Measurements from ENCODE around the gene DNAJB9.
"Not testable (repeated sequence)": the region's sequence is repeated elsewhere in the genome, so short reads cannot be mapped to it uniquely, and the experiment has no call there.

The DNAJB9 gene

GRCh38 chr7:108538236-108538635, 31.4 kb upstream of the DNAJB9 start:
- not testable (repeated sequence) for H3K4me1 ChIP-seq (ENCODE audit: control insufficient read depth, insufficient read depth, low read length); H3K27me3 ChIP-seq (ENCODE audit: control insufficient read depth, insufficient read depth, low read length); H3K4me3 ChIP-seq (ENCODE audit: low read length); H3K36me3 ChIP-seq (ENCODE audit: insufficient read depth, low read length); H3K9me3 ChIP-seq (replicated peaks; ENCODE audit: low read length); H3K9ac ChIP-seq (ENCODE audit: low read depth, low read length); H3K4me2 ChIP-seq (ENCODE audit: low read length)

DNA sequence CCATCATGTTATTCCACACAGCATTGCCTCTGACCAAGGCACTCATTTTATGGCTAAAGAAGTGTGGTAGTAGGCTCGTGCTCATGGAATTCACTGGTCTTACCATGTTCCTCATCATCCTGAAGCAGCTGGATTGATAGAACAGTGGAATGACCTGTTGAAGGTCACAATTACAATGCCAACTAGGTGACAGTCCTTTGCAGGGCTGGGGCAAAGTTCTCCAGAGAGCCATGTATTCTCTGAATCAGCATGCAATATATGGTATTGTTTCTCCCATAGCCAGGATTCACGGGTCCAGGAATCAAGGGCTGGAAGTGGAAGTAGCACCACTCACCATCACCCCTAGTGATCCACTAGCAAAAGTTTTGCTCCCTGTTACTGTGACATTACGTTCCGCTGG, 31.0 kb upstream of the DNAJB9 start:
- H3K4me2 ChIP-seq (ENCODE audit: low read length); H3K27me3 ChIP-seq (ENCODE audit: control insufficient read depth, insufficient read depth, low read length); H3K4me3 ChIP-seq (ENCODE audit: low read length); H3K4me1 ChIP-seq (ENCODE audit: control insufficient read depth, insufficient read depth, low read length); H3K9me3 ChIP-seq (replicated peaks; ENCODE audit: low read length); H3K9ac ChIP-seq (ENCODE audit: low read depth, low read length); H3K36me3 ChIP-seq (ENCODE audit: insufficient read depth, low read length): not testable (repeated sequence)

DNA sequence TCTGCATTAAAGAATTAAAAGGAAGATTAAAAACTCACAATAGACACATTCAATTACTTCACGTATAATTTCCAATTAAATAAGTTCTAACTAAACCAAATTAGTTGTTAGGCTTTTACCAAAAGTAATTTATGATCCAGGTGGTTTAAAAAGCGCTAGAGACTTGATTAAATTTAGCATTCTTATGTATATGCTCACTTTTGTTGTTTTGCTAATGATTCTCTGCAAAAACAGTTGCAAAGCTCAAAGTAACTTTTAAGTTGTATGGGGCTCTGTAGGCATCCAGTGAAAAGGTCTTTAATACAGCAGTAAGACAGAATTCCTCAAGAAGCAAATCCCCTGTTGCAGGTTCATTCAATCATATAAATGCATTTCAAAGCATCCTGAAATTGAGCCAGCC, 28.2 kb upstream of the DNAJB9 start:
- no peaks in the 10 kb centered on the region for H3K27me3 ChIP-seq (ENCODE audit: control insufficient read depth, insufficient read depth, low read length)
- H3K4me2 ChIP-seq (ENCODE audit: low read length): no peak overlapping the region
- H3K9me3 ChIP-seq (replicated peaks; ENCODE audit: low read length): no peaks in the 10 kb centered on the region
- no peaks in the 10 kb centered on the region for H3K36me3 ChIP-seq (ENCODE audit: insufficient read depth, low read length)
- H3K4me1 ChIP-seq (ENCODE audit: control insufficient read depth, insufficient read depth, low read length): no peaks in the 10 kb centered on the region
- H3K9ac ChIP-seq (ENCODE audit: low read depth, low read length): no peak overlapping the region
- H3K4me3 ChIP-seq (ENCODE audit: low read length): no peak overlapping the region

GRCh38 chr7:108548141-108548896, 21.4 kb upstream of the DNAJB9 start:
- H3K36me3 ChIP-seq (ENCODE audit: insufficient read depth, low read length); H3K4me2 ChIP-seq (ENCODE audit: low read length); H3K9me3 ChIP-seq (replicated peaks; ENCODE audit: low read length); H3K4me1 ChIP-seq (ENCODE audit: control insufficient read depth, insufficient read depth, low read length); H3K9ac ChIP-seq (ENCODE audit: low read depth, low read length); H3K27me3 ChIP-seq (ENCODE audit: control insufficient read depth, insufficient read depth, low read length); H3K4me3 ChIP-seq (ENCODE audit: low read length): not testable (repeated sequence)

- H3K4me2 ChIP-seq (ENCODE audit: low read length); H3K36me3 ChIP-seq (ENCODE audit: insufficient read depth, low read length); H3K9me3 ChIP-seq (replicated peaks; ENCODE audit: low read length); H3K4me3 ChIP-seq (ENCODE audit: low read length); H3K27me3 ChIP-seq (ENCODE audit: control insufficient read depth, insufficient read depth, low read length); H3K9ac ChIP-seq (ENCODE audit: low read depth, low read length); H3K4me1 ChIP-seq (ENCODE audit: control insufficient read depth, insufficient read depth, low read length): not testable (repeated sequence)
Observed at GRCh38 chr7:108556665-108557064, 13.0 kb upstream of the DNAJB9 start.

- Histone ChIP-seq H3K9me3 (replicated peaks; ENCODE audit: low read length) (no peaks in the 10 kb centered on the region), H3K4me2 (ENCODE audit: low read length) (no peak overlapping the region), H3K4me1 (ENCODE audit: control insufficient read depth, insufficient read depth, low read length) (peaks cover 4% of the 10 kb centered on the region), H3K9ac (ENCODE audit: low read depth, low read length) (no peak overlapping the region), H3K4me3 (ENCODE audit: low read length) (no peak overlapping the region), H3K27me3 (ENCODE audit: control insufficient read depth, insufficient read depth, low read length) (no peaks in the 10 kb centered on the region), H3K36me3 (ENCODE audit: insufficient read depth, low read length) (no peaks in the 10 kb centered on the region)
Observed at GRCh38 chr7:108557191-108557590, 12.5 kb upstream of the DNAJB9 start.

- H3K27me3 ChIP-seq (ENCODE audit: control insufficient read depth, insufficient read depth, low read length): no peaks in the 10 kb centered on the region
- no peaks in the 10 kb centered on the region for H3K36me3 ChIP-seq (ENCODE audit: insufficient read depth, low read length)
- H3K9me3 ChIP-seq (replicated peaks; ENCODE audit: low read length): no peaks in the 10 kb centered on the region
- no peak overlapping the region for H3K9ac ChIP-seq (ENCODE audit: low read depth, low read length)
- H3K4me3 ChIP-seq (ENCODE audit: low read length): no peak overlapping the region
- H3K4me2 ChIP-seq (ENCODE audit: low read length): no peak overlapping the region
- peaks cover 4% of the 10 kb centered on the region for H3K4me1 ChIP-seq (ENCODE audit: control insufficient read depth, insufficient read depth, low read length)
Observed at GRCh38 chr7:108557617-108558016, 12.1 kb upstream of the DNAJB9 start.

GRCh38 chr7:108559253-108559652, 10.4 kb upstream of the DNAJB9 start:
- Histone ChIP-seq H3K4me2 (ENCODE audit: low read length) (no peak overlapping the region), H3K4me3 (ENCODE audit: low read length) (no peak overlapping the region), H3K36me3 (ENCODE audit: insufficient read depth, low read length) (no peaks in the 10 kb centered on the region), H3K4me1 (ENCODE audit: control insufficient read depth, insufficient read depth, low read length) (peaks cover 4% of the 10 kb centered on the region), H3K9me3 (replicated peaks; ENCODE audit: low read length) (no peaks in the 10 kb centered on the region), H3K9ac (ENCODE audit: low read depth, low read length) (no peak overlapping the region), H3K27me3 (ENCODE audit: control insufficient read depth, insufficient read depth, low read length) (no peaks in the 10 kb centered on the region)

DNA sequence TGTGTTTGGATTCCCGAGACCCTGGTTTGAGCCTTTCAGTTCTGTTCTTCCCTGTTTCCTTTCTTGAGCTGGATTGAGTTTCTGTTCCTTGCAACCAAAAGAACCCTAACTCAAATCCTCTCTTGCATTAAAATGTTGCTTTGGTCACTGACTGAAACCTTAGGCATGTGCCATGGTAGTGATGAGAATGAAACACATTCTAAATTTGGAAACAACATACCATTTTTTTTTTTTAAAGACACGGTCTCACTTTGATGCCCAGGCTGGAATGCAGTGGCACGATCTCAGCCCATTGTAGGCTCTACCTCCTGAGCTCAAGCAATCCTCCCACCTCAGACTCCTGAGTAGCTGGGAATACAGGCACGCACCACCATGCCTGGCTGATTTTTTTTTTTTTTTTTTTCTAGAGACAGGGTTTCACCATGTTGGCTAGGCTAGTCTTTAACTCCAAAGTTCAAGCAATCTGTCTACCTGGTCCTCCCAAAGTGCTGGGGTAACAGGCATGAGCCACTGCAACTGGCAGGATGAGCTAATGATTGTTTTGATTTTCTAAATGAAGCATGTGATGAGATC, 8.5 kb upstream of the DNAJB9 start:
- Histone ChIP-seq H3K4me3 (ENCODE audit: low read length) (no peak overlapping the region), H3K36me3 (ENCODE audit: insufficient read depth, low read length) (no peaks in the 10 kb centered on the region), H3K9me3 (replicated peaks; ENCODE audit: low read length) (no peaks in the 10 kb centered on the region), H3K27me3 (ENCODE audit: control insufficient read depth, insufficient read depth, low read length) (no peaks in the 10 kb centered on the region), H3K9ac (ENCODE audit: low read depth, low read length) (no peak overlapping the region), H3K4me1 (ENCODE audit: control insufficient read depth, insufficient read depth, low read length) (peaks cover 4% of the 10 kb centered on the region), H3K4me2 (ENCODE audit: low read length) (no peak overlapping the region)

DNA sequence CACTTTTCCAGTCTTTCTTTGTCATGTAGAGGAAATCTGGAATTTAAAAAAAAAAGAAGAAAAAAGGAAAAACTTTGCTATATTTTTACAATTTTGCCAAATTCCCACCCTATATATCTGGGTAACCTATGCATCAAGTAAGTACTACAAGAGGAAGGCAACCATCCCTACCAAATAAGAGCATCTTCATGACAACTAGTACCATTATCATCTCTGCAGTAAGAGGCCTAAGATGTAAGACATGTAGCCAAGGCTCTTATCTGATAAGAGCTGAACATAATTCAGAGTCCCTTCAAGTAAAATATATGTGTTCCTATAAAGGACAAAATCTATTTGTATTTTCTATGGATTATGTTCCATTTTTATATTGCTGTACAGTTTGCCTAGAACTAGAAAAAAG, 3.7 kb upstream of the DNAJB9 start:
- no peak overlapping the region for H3K4me3 ChIP-seq (ENCODE audit: low read length)
- no peaks in the 10 kb centered on the region for H3K27me3 ChIP-seq (ENCODE audit: control insufficient read depth, insufficient read depth, low read length)
- H3K9ac ChIP-seq (ENCODE audit: low read depth, low read length): no peak overlapping the region
- no peak overlapping the region for H3K4me2 ChIP-seq (ENCODE audit: low read length)
- no peaks in the 10 kb centered on the region for H3K9me3 ChIP-seq (replicated peaks; ENCODE audit: low read length)
- peaks cover 10% of the 10 kb centered on the region for H3K4me1 ChIP-seq (ENCODE audit: control insufficient read depth, insufficient read depth, low read length)
- H3K36me3 ChIP-seq (ENCODE audit: insufficient read depth, low read length): no peaks in the 10 kb centered on the region

GRCh38 chr7:108568801-108569380, 783 bp upstream of the DNAJB9 start:
- H3K4me2 ChIP-seq (ENCODE audit: low read length): peak overlapping the region; percentile 88
- H3K9me3 ChIP-seq (replicated peaks; ENCODE audit: low read length): no peaks in the 10 kb centered on the region
- no peaks in the 10 kb centered on the region for H3K27me3 ChIP-seq (ENCODE audit: control insufficient read depth, insufficient read depth, low read length)
- peaks cover 3% of the 10 kb centered on the region for H3K36me3 ChIP-seq (ENCODE audit: insufficient read depth, low read length)
- H3K9ac ChIP-seq (ENCODE audit: low read depth, low read length): peak overlapping the region; percentile 93
- H3K4me3 ChIP-seq (ENCODE audit: low read length): peak overlapping the region; percentile 98
- peaks cover 17% of the 10 kb centered on the region for H3K4me1 ChIP-seq (ENCODE audit: control insufficient read depth, insufficient read depth, low read length)

Data from skeletal muscle satellite cell (primary cell).